ENCODE measurements around the gene CAB39. TPM values are rescaled to one million over a fixed set of nuclear protein-coding genes. Genes with fewer than 3 reads are reported as not detected.

CAB39 gene
- total and polyA plus RNA-seq, 2 experiments from 2014 or later = 18.7 to 67.5 TPM

GRCh38 chr2:230731512-230731911 is 18.9 kb downstream of the CAB39 start (continued):
- TF ChIP-seq ZNF462 (CRISPR knock-in tag; IDR thresholded peaks at IDR 0.05) = no peak
- TF ChIP-seq JUNB (IDR thresholded peaks at IDR 0.05; ENCODE audit: unreplicated experiment) = no peak
- TF ChIP-seq ETS1 (IDR thresholded peaks at IDR 0.05) = no peak
- no peak for TF ChIP-seq CREB1 (CRISPR knock-in tag; IDR thresholded peaks at IDR 0.05; ENCODE audit: low read depth)

- Histone ChIP-seq H3K27me3 (ENCODE audit: insufficient read depth) (no peaks in the 10 kb centered on the region), H3K36me3 (ENCODE audit: insufficient read depth) (no peaks in the 10 kb centered on the region), H2AFZ (no peak overlapping the region), H3F3A (replicated peaks; ENCODE audit: low read depth) (no peaks in the 10 kb centered on the region), H3K4me3 (no peak overlapping the region), H3K27ac (ENCODE audit: low read depth) (0 out of 2 replicates have a peak overlapping the region, but pooled peaks have one; percentile 11), H3K4me1 (ENCODE audit: insufficient read depth) (peaks cover 52% of the 10 kb centered on the region), H3K4me2 (peak overlapping the region; percentile 45; the same call in 1 of the 2 replicates), H3K9me2 (ENCODE audit: insufficient read depth) (no peaks in the 10 kb centered on the region), H4K20me1 (replicated peaks; ENCODE audit: insufficient read depth) (peaks cover 16% of the 10 kb centered on the region; the same call in 1 of the 2 replicates), H3K79me2 (replicated peaks; ENCODE audit: insufficient read depth) (peaks cover 100% of the 10 kb centered on the region)
- Mint-ChIP-seq H3K4me1 (peaks cover 53% of the 10 kb centered on the region), H3K9me3 (no peaks in the 10 kb centered on the region; the same call in 2 of the 3 replicates), H3K36me3 (ENCODE audit: low read depth) (no peaks in the 10 kb centered on the region), H3K27me3 (ENCODE audit: insufficient read depth, low read depth, poor library complexity) (no peaks in the 10 kb centered on the region), H3K27ac (peak overlapping the region; percentile 4; the same call in 1 of the 2 replicates), H3K4me3 (no peak overlapping the region)
- TF ChIP-seq CREB1 (CRISPR knock-in tag; IDR thresholded peaks at IDR 0.05; ENCODE audit: low read depth) = no peak
- no peak for TF ChIP-seq JUNB (IDR thresholded peaks at IDR 0.05; ENCODE audit: unreplicated experiment)
- no peak for TF ChIP-seq REST (IDR thresholded peaks at IDR 0.05; ENCODE audit: unreplicated experiment)
- no peak for TF ChIP-seq CTCF (conservative IDR thresholded peaks at IDR 0.05; ENCODE audit: low read depth in 2 of 2)
- no peak for TF ChIP-seq NANOG (IDR thresholded peaks at IDR 0.05; ENCODE audit: borderline replicate concordance)
- TF ChIP-seq ZNF114 (CRISPR knock-in tag; IDR thresholded peaks at IDR 0.05) = no peak
- no peak for TF ChIP-seq EZH2phosphoT487 (IDR thresholded peaks at IDR 0.05; ENCODE audit: unreplicated experiment)
- no peak for TF ChIP-seq ETS1 (IDR thresholded peaks at IDR 0.05)
- TF ChIP-seq POLR2AphosphoS5 (IDR thresholded peaks at IDR 0.05; ENCODE audit: low read depth) = no peak
- ATAC-seq = no peak
- no peak for DNase-seq (ENCODE audit: low spot score)
Observed at GRCh38 chr2:230732914-230733401, 20.3 kb downstream of the CAB39 start.
